ENCODE results near the gene SYNRG.
A peak's percentile ranks its signal among the peaks of the same experiment; 100 is the strongest.

Gene SYNRG

GRCh38 chr17:37502009-37502936 lies 106.9 kb downstream of the SYNRG start:
- Mint-ChIP-seq H3K27ac (no peak overlapping the region), H3K36me3 (ENCODE audit: insufficient read depth) (no peaks in the 10 kb centered on the region), H3K4me1 (ENCODE audit: low read depth in 2 of 2) (peaks cover 0 to 11% of the 10 kb centered on the region in 2 donors), H3K4me3 (no peak overlapping the region), H3K27me3 (no peaks in the 10 kb centered on the region), H3K9me3 (no peaks in the 10 kb centered on the region)
- DNase-seq (no peak), ATAC-seq (replicated peaks) (no peak)

- Mint-ChIP-seq H3K27ac (no peak overlapping the region), H3K9me3 (no peaks in the 10 kb centered on the region), H3K4me1 (ENCODE audit: low read depth in 2 of 2) (peaks cover 0 to 7% of the 10 kb centered on the region in 2 donors), H3K4me3 (no peak overlapping the region), H3K36me3 (ENCODE audit: insufficient read depth) (no peaks in the 10 kb centered on the region), H3K27me3 (no peaks in the 10 kb centered on the region)
- DNase-seq = no peak
- ATAC-seq (replicated peaks) = no peak
These were observed 108.8 kb downstream of the SYNRG start for GRCh38 chr17:37500378-37500777.

GRCh38 chr17:37494971-37495370 lies 114.2 kb downstream of the SYNRG start:
- no peaks in the 10 kb centered on the region for H3K9me3 Mint-ChIP-seq
- no peak for ATAC-seq (replicated peaks)
- no peak overlapping the region for H3K4me3 Mint-ChIP-seq
- H3K27me3 Mint-ChIP-seq = no peaks in the 10 kb centered on the region
- H3K27ac Mint-ChIP-seq = no peak overlapping the region
- peaks cover 13 to 14% of the 10 kb centered on the region in 2 donors for H3K4me1 Mint-ChIP-seq (ENCODE audit: low read depth in 2 of 2)
- H3K36me3 Mint-ChIP-seq (ENCODE audit: insufficient read depth) = peaks cover 5% of the 10 kb centered on the region
- no peak for DNase-seq

- Mint-ChIP-seq H3K27me3 (no peaks in the 10 kb centered on the region), H3K27ac (no peak overlapping the region), H3K36me3 (ENCODE audit: insufficient read depth) (peaks cover 5% of the 10 kb centered on the region), H3K9me3 (no peaks in the 10 kb centered on the region), H3K4me1 (ENCODE audit: low read depth in 2 of 2) (peaks cover 14% of the 10 kb centered on the region in 2 donors), H3K4me3 (no peak overlapping the region)
- no peak for ATAC-seq (replicated peaks)
- no peak for DNase-seq
These were observed 114.8 kb downstream of the SYNRG start for GRCh38 chr17:37494401-37494831.

GRCh38 chr17:37493249-37494027 lies 115.8 kb downstream of the SYNRG start:
- no peak for ATAC-seq (replicated peaks)
- Mint-ChIP-seq H3K36me3 (ENCODE audit: insufficient read depth) (peaks cover 8% of the 10 kb centered on the region), H3K4me1 (ENCODE audit: low read depth in 2 of 2) (peaks cover 16 to 20% of the 10 kb centered on the region in 2 donors), H3K4me3 (no peak overlapping the region), H3K27ac (no peak overlapping the region), H3K9me3 (no peaks in the 10 kb centered on the region), H3K27me3 (no peaks in the 10 kb centered on the region)
- DNase-seq = no peak

GRCh38 chr17:37492167-37492566 lies 117.1 kb downstream of the SYNRG start:
- DNase-seq (no peak), ATAC-seq (replicated peaks) (no peak)
- Mint-ChIP-seq H3K27me3 (no peaks in the 10 kb centered on the region), H3K36me3 (ENCODE audit: insufficient read depth) (peaks cover 8% of the 10 kb centered on the region), H3K27ac (no peak overlapping the region), H3K9me3 (no peaks in the 10 kb centered on the region), H3K4me1 (ENCODE audit: low read depth in 2 of 2) (peaks cover 20 to 27% of the 10 kb centered on the region in 2 donors), H3K4me3 (no peak overlapping the region)

GRCh38 chr17:37490638-37491614 lies 118.3 kb downstream of the SYNRG start:
- Mint-ChIP-seq H3K27ac (peak overlapping the region; percentile 84 to 92), H3K4me3 (peak overlapping the region; percentile 89 to 96), H3K4me1 (ENCODE audit: low read depth in 2 of 2) (peaks cover 20 to 27% of the 10 kb centered on the region in 2 donors), H3K27me3 (no peaks in the 10 kb centered on the region), H3K9me3 (no peaks in the 10 kb centered on the region), H3K36me3 (ENCODE audit: insufficient read depth) (peaks cover 8% of the 10 kb centered on the region)
- ATAC-seq (replicated peaks) = no peak
- no peak for DNase-seq

- peaks cover 20 to 27% of the 10 kb centered on the region in 2 donors for H3K4me1 Mint-ChIP-seq (ENCODE audit: low read depth in 2 of 2)
- H3K27me3 Mint-ChIP-seq = no peaks in the 10 kb centered on the region
- ATAC-seq (replicated peaks) = peak; percentile 72
These were observed 119.1 kb downstream of the SYNRG start for GRCh38 chr17:37490022-37490587.

GRCh38 chr17:37489197-37490001 lies 119.8 kb downstream of the SYNRG start, which contains the start of gene DUSP14:
Gene DUSP14 (plus strand): TSS chr17:37489891. CDS start chr17:37512273, 22,382 bp downstream.
- Mint-ChIP-seq H3K9me3 (no peaks in the 10 kb centered on the region), H3K27ac (peak within 1 kb of the TSS; percentile 84 to 92), H3K27me3 (no peaks in the 10 kb centered on the region), H3K4me3 (peak within 1 kb of the TSS; percentile 89 to 96), H3K4me1 (ENCODE audit: low read depth in 2 of 2) (peaks cover 20 to 27% of the 10 kb centered on the region in 2 donors), H3K36me3 (ENCODE audit: insufficient read depth) (peaks cover 8% of the 10 kb centered on the region)
- ATAC-seq (replicated peaks) (peak; percentile 80), DNase-seq (peak; percentile 71 to 79 (median 73))

More at GRCh38 chr17:37490022-37490587, 119.1 kb downstream of the SYNRG start:
- H3K9me3 Mint-ChIP-seq = no peaks in the 10 kb centered on the region
- peaks cover 8% of the 10 kb centered on the region for H3K36me3 Mint-ChIP-seq (ENCODE audit: insufficient read depth)
- H3K27ac Mint-ChIP-seq = peak overlapping the region; percentile 84 to 92
- DNase-seq = peak; percentile 71 to 75 (median 74)
- H3K4me3 Mint-ChIP-seq = peak overlapping the region; percentile 89 to 96

GRCh38 chr17:37488607-37489196 lies 120.5 kb downstream of the SYNRG start:
- peak in 2 of 3 experiments; percentile 30 for DNase-seq
- Mint-ChIP-seq H3K4me3 (peak overlapping the region; percentile 89 to 91), H3K36me3 (ENCODE audit: insufficient read depth) (peaks cover 8% of the 10 kb centered on the region), H3K27me3 (no peaks in the 10 kb centered on the region), H3K4me1 (ENCODE audit: low read depth in 2 of 2) (peaks cover 20 to 27% of the 10 kb centered on the region in 2 donors), H3K27ac (peak overlapping the region; percentile 83 to 90), H3K9me3 (no peaks in the 10 kb centered on the region)
- ATAC-seq (replicated peaks) = peak; percentile 17

GRCh38 chr17:37488009-37488604 lies 121.1 kb downstream of the SYNRG start:
- Mint-ChIP-seq H3K27me3 (no peaks in the 10 kb centered on the region), H3K9me3 (no peaks in the 10 kb centered on the region), H3K4me3 (peak overlapping the region; percentile 89 to 91), H3K27ac (peak overlapping the region; percentile 83 to 90), H3K36me3 (ENCODE audit: insufficient read depth) (peaks cover 8% of the 10 kb centered on the region), H3K4me1 (ENCODE audit: low read depth in 2 of 2) (peaks cover 20 to 27% of the 10 kb centered on the region in 2 donors)
- DNase-seq = no peak
- ATAC-seq (replicated peaks) = no peak
